Measurements from ENCODE around the gene SEMA4D.

The SEMA4D gene

DNA sequence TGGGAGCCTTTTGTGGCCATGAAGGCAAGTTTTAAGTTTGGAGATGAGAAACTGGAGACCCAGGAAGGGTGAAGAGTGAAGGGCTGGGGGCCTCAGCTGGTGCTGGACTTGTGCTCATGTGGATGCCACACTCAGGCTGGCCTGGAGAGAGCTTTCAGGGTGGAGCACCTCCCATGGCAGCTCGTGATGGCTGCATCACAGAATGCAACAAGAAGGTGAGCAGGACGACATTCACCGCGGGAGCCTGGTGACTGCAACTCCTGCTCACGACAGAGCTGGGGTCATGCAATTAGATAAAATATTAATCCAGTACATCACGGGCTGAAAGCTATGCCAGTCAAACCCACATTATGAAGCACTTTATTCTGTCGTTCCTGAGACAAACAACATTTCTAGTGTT is 59.7 kb downstream of the SEMA4D start:
- no peak overlapping the region for H3K4me3 ChIP-seq (ENCODE audit: low read depth, low read length)
- TF ChIP-seq CTCF (conservative IDR thresholded peaks at IDR 0.05; ENCODE audit: low read depth, low read length), result no peak
- no peak for DNase-seq (ENCODE audit: low read depth)

DNA sequence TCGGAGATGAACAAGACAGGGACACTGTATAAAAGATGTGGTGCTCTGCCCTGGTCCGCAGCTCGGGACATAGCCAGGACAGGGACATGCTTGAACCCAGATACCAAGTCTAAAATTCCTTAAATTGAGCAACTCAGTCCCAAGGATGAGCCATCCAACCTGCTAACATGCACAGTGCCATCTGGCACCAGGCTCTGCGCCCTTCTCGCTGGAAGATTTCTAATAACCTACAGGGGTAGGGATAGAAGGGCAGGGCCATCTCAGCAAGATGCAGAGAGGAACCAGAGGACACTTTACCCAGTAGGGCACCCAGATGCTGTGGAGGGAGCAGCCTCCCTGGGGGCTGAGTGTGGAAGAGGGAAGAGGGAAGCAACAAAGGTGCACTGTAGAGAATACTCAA is 60.1 kb downstream of the SEMA4D start:
- no peak overlapping the region for H3K4me3 ChIP-seq (ENCODE audit: low read depth, low read length)
- TF ChIP-seq CTCF (conservative IDR thresholded peaks at IDR 0.05; ENCODE audit: low read depth, low read length), result no peak
- no peak for DNase-seq (ENCODE audit: low read depth)

GRCh38 chr9:89436963-89437625 is 60.8 kb downstream of the SEMA4D start:
- DNase-seq (ENCODE audit: low read depth), result no peak
- no peak for TF ChIP-seq CTCF (conservative IDR thresholded peaks at IDR 0.05; ENCODE audit: low read depth, low read length)

DNA sequence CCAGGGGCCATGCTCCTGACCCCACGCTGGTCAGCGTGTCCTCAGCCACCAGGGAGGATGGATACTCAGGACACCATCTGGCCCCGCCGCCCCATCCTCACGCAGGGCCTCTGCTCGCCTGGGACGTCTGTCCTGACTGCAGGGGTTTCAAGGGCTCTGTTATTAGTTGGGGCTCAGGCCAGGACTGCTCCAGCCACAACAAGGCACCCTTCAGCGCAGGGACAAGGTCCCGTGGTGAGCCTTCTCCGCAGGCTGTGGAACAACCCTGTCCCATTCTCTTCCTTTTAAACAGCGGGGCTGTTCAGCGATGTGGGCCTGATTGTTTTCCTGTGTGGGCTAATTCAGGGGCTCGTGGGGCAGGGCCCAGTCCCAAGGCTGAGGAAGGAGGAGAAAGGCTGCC is 61.6 kb downstream of the SEMA4D start:
- no peak overlapping the region for H3K4me3 ChIP-seq (ENCODE audit: low read depth, low read length)
- DNase-seq (ENCODE audit: low read depth), result no peak
- no peak for TF ChIP-seq CTCF (conservative IDR thresholded peaks at IDR 0.05; ENCODE audit: low read depth, low read length)

More at GRCh38 chr9:89436963-89437625, 60.8 kb downstream of the SEMA4D start:
- H3K4me3 ChIP-seq (ENCODE audit: low read depth, low read length), result no peak overlapping the region

GRCh38 chr9:89435071-89435823 is 62.7 kb downstream of the SEMA4D start:
- no peak overlapping the region for H3K4me3 ChIP-seq (ENCODE audit: low read depth, low read length)
- TF ChIP-seq CTCF (conservative IDR thresholded peaks at IDR 0.05; ENCODE audit: low read depth, low read length), result no peak
- DNase-seq (ENCODE audit: low read depth), result no peak

- TF ChIP-seq CTCF (conservative IDR thresholded peaks at IDR 0.05; ENCODE audit: low read depth, low read length), result no peak
- DNase-seq (ENCODE audit: low read depth), result no peak
- no peak overlapping the region for H3K4me3 ChIP-seq (ENCODE audit: low read depth, low read length)
These were observed 63.3 kb downstream of the SEMA4D start for GRCh38 chr9:89434636-89435035.

GRCh38 chr9:89433826-89434225 is 64.1 kb downstream of the SEMA4D start:
- no peak for TF ChIP-seq CTCF (conservative IDR thresholded peaks at IDR 0.05; ENCODE audit: low read depth, low read length)
- no peak for DNase-seq (ENCODE audit: low read depth)
- no peak overlapping the region for H3K4me3 ChIP-seq (ENCODE audit: low read depth, low read length)

All from choroid plexus epithelial cell (primary cell).